HG03196 (cell line): Measurements from ENCODE around the gene DOK4.

ENCODE experiments used
- ATAC-seq: cut with Tn5 transposase; IDR thresholded peaks from one replicate; pipeline ENCODE4 v1.9.1; 2021; ENCODE audit not compliant: unreplicated experiment

DOK4 gene

GRCh38 chr16:57519796-57520360 is 33.6 kb upstream of the DOK4 start:
- no peak for ATAC-seq

GRCh38 chr16:57518922-57519321 is 32.6 kb upstream of the DOK4 start:
- ATAC-seq: no peak

- ATAC-seq: no peak
Observed at GRCh38 chr16:57518520-57518919, 32.2 kb upstream of the DOK4 start.

- no peak for ATAC-seq
Observed at GRCh38 chr16:57517397-57518367, 31.4 kb upstream of the DOK4 start.

GRCh38 chr16:57516773-57517172 is 30.5 kb upstream of the DOK4 start:
- ATAC-seq: no peak

- ATAC-seq: no peak
Observed at GRCh38 chr16:57516176-57516725, 30.0 kb upstream of the DOK4 start.

GRCh38 chr16:57514791-57515600 is 28.7 kb upstream of the DOK4 start:
- ATAC-seq: no peak

GRCh38 chr16:57514371-57514770 is 28.1 kb upstream of the DOK4 start:
- ATAC-seq: no peak

- no peak for ATAC-seq
Observed at GRCh38 chr16:57513371-57514102, 27.2 kb upstream of the DOK4 start.

- ATAC-seq: no peak
Observed at GRCh38 chr16:57512296-57513001, 26.2 kb upstream of the DOK4 start.

- no peak for ATAC-seq
Observed at GRCh38 chr16:57510016-57510871, 24.0 kb upstream of the DOK4 start.

- no peak for ATAC-seq
Observed at GRCh38 chr16:57509231-57509923, 23.1 kb upstream of the DOK4 start.

GRCh38 chr16:57508035-57508425 is 21.7 kb upstream of the DOK4 start:
- no peak for ATAC-seq

GRCh38 chr16:57507136-57508034 is 21.1 kb upstream of the DOK4 start:
- ATAC-seq: no peak

GRCh38 chr16:57505169-57505568 is 18.9 kb upstream of the DOK4 start:
- no peak for ATAC-seq

GRCh38 chr16:57504491-57504890 is 18.2 kb upstream of the DOK4 start:
- no peak for ATAC-seq

GRCh38 chr16:57504001-57504400 is 17.7 kb upstream of the DOK4 start:
- ATAC-seq: no peak
